GM12864 (cell line): ENCODE data around the gene SKP2.

Experiments used
- DNase-seq: peaks from one replicate; pipeline ENCODE4 v3.0.0-alpha.2; 2011; ENCODE audit warnings: low read depth
- H3K4me3 ChIP-seq: 2 replicates; pipeline ENCODE4 v1.5.1; 2011; ENCODE audit warnings: mild to moderate bottlenecking, low read depth, low read length, control low read depth
- CTCF ChIP-seq: IDR thresholded peaks from 2 replicates; pipeline ENCODE4 v1.5.1; 2011; ENCODE audit warnings: low read depth, mild to moderate bottlenecking, moderate library complexity, low read length, control low read depth, inconsistent platforms; ENCODE audit errors: missing control alignments

Gene SKP2

GRCh38 chr5:36158144-36158543 is 6.2 kb downstream of the SKP2 start:
- DNase-seq = no peak
- H3K4me3 ChIP-seq = no peak overlapping the region

GRCh38 chr5:36160617-36161016 is 8.7 kb downstream of the SKP2 start:
- H3K4me3 ChIP-seq = no peak overlapping the region
- no peak for TF ChIP-seq CTCF
- no peak for DNase-seq

More at GRCh38 chr5:36158144-36158543, 6.2 kb downstream of the SKP2 start:
- no peak for TF ChIP-seq CTCF

- no peak for DNase-seq
- TF ChIP-seq CTCF = no peak
- H3K4me3 ChIP-seq = no peak overlapping the region
Observed at GRCh38 chr5:36161361-36161760, 9.4 kb downstream of the SKP2 start.

GRCh38 chr5:36162810-36163486 is 11.0 kb downstream of the SKP2 start:
- DNase-seq = no peak
- no peak for TF ChIP-seq CTCF

GRCh38 chr5:36164461-36164860 is 12.6 kb downstream of the SKP2 start:
- no peak for DNase-seq
- no peak overlapping the region for H3K4me3 ChIP-seq
- no peak for TF ChIP-seq CTCF

More at GRCh38 chr5:36162810-36163486, 11.0 kb downstream of the SKP2 start:
- no peak overlapping the region for H3K4me3 ChIP-seq

GRCh38 chr5:36168737-36169136 is 16.8 kb downstream of the SKP2 start:
- no peak for TF ChIP-seq CTCF
- DNase-seq = no peak
- no peak overlapping the region for H3K4me3 ChIP-seq

- TF ChIP-seq CTCF = no peak
- DNase-seq = no peak
- H3K4me3 ChIP-seq = no peak overlapping the region
Observed at GRCh38 chr5:36170832-36171424, 19.0 kb downstream of the SKP2 start.
